ENCODE measurements around the gene TGFBI. TPM values are rescaled to one million over a fixed set of nuclear protein-coding genes. Genes with fewer than 3 reads are reported as not detected.

Gene TGFBI
- total RNA-seq, 2 experiments from 2014 or later, result not detected

DNA sequence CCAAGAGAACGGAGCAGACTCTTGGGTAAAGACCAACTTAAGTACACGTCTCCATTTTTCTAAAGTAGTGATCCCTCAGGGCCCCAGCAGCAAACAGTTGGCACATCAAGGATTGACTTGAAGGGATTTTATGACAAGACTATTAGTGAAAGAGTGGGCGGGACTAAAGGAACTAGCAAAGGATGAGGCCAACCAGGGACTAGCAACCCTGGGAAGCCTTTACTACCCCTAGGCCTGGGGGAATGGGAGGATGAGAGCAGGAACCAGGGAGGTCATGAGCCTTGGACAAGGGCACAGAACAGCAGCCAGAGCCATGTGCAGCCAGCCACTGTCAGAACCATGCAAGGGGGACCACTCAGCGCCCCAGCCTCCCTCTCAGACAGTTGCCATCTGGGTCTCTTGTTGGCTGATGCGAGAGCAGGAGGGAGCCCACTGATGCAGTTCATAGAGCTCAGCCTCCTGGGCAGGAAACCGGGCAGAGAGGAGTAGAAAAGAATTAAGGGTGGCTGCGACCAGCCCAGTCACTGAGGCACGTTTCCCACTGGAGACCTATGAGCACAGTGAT is 28.1 kb downstream of the TGFBI start:
- Mint-ChIP-seq H3K36me3 (ENCODE audit: low read depth) (no peaks in the 10 kb centered on the region), H3K27me3 (ENCODE audit: low read depth) (no peaks in the 10 kb centered on the region), H3K9me3 (no peaks in the 10 kb centered on the region), H3K27ac (no peak overlapping the region), H3K4me1 (ENCODE audit: low read depth) (no peaks in the 10 kb centered on the region), H3K4me3 (no peak overlapping the region)
- CTCF ChIA-PET, result no interaction called here
- intact Hi-C loops (cut with micrococcal nuclease), result no loop called here
- no peak for DNase-seq

DNA sequence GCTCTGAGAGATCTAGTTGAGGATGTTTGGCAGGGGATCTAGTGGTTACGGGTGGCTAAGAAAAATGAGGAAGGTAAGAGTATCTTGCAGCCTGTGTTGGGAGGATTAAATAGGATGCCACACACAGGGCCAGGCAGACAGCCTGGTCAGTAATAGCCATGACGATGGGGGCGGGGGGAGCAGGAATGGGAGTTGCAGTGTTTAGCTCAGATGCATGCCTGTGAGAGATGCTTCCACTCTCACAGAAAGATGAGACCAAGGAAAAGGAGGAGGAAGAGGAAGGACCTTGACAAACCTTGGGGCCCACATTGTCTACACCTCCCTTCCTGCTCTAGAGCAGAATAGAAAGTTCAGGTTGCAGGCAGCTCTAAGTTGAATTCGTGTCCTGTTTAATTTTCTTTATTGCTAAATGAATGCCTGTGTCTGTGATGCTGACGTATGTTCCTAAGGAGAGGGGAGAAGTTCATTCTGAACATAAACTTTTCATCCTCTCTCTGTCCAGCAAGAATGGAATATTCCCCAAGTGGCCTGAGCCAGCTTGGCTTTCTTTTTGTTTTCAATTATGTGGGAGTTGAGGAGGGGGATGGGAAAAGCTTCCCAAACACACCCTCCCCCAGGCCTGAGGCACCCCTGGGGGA is 28.7 kb downstream of the TGFBI start:
- H3K36me3 Mint-ChIP-seq (ENCODE audit: low read depth), result no peaks in the 10 kb centered on the region
- H3K27me3 Mint-ChIP-seq (ENCODE audit: low read depth), result no peaks in the 10 kb centered on the region
- intact Hi-C loops (cut with micrococcal nuclease), result no loop called here
- no peak overlapping the region for H3K4me3 Mint-ChIP-seq
- H3K27ac Mint-ChIP-seq, result no peak overlapping the region
- CTCF ChIA-PET, result no interaction called here
- H3K9me3 Mint-ChIP-seq, result no peaks in the 10 kb centered on the region
- no peak for DNase-seq
- no peaks in the 10 kb centered on the region for H3K4me1 Mint-ChIP-seq (ENCODE audit: low read depth)

DNA sequence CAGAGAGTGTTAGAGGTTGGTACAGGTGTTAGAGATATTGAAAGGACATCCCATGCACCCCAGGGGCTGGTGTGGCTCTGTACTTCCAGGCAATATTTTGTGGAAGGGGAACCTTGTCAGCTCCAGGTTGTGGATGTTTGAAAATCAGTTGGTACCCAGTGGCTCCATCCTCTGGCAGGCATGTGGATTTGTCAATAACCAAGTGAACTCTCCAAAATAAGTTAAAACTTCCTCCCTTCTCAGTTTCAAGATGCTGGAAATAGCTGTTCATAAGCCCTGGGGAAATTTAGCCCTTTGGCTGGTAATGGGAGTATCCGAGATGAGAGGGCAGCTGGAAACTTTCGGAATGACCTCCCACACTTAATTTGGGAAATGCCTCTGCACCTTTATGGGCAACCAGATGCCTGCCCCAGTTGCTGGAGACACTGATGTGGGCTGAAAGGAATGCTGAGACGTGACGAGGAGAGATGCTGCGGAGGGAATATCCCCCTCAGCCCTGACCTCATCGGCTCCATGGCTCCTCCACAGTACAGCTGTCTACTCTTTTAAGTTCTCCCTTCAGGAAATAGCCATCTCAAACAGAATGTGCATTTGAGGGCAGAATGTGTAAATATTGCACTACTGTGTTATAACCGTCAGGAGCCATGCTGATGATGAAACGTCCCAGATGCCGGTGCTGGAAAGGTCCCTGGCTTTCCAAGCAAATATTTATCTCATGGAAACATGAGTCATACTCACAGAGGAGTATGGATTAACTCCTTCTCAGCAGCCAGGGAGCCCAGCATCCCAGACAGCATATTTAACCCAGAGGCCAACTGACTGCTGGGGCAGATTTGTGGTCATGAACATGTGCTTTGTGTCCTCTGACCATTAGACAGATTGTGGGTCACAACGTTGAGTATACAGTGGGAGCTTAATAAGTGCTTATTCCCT is 29.5 kb downstream of the TGFBI start:
- intact Hi-C loops (cut with micrococcal nuclease), result no loop called here
- Mint-ChIP-seq H3K9me3 (no peaks in the 10 kb centered on the region), H3K36me3 (ENCODE audit: low read depth) (no peaks in the 10 kb centered on the region), H3K27ac (no peak overlapping the region), H3K4me3 (no peak overlapping the region), H3K27me3 (ENCODE audit: low read depth) (no peaks in the 10 kb centered on the region), H3K4me1 (ENCODE audit: low read depth) (no peaks in the 10 kb centered on the region)
- CTCF ChIA-PET, result no interaction called here
- DNase-seq, result no peak

DNA sequence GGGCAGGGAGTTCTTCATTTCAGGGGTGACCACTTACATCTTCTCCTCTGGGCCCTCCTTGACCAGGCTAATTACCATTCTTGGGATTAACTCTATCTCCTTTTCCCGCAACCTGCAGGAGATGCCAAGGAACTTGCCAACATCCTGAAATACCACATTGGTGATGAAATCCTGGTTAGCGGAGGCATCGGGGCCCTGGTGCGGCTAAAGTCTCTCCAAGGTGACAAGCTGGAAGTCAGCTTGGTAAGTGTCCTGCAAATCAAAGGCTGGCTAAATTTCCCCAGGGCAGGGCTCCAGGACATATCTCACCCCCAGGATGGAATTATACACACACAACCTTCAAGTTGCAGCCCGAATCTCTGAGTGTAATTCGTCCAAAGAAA is 30.2 kb downstream of the TGFBI start:
- H3K27ac Mint-ChIP-seq, result no peak overlapping the region
- no peaks in the 10 kb centered on the region for H3K27me3 Mint-ChIP-seq (ENCODE audit: low read depth)
- DNase-seq, result no peak
- H3K4me3 Mint-ChIP-seq, result no peak overlapping the region
- intact Hi-C loops (cut with micrococcal nuclease), result no loop called here
- no peaks in the 10 kb centered on the region for H3K4me1 Mint-ChIP-seq (ENCODE audit: low read depth)
- H3K36me3 Mint-ChIP-seq (ENCODE audit: low read depth), result no peaks in the 10 kb centered on the region
- H3K9me3 Mint-ChIP-seq, result no peaks in the 10 kb centered on the region
- CTCF ChIA-PET, result no interaction called here

DNA sequence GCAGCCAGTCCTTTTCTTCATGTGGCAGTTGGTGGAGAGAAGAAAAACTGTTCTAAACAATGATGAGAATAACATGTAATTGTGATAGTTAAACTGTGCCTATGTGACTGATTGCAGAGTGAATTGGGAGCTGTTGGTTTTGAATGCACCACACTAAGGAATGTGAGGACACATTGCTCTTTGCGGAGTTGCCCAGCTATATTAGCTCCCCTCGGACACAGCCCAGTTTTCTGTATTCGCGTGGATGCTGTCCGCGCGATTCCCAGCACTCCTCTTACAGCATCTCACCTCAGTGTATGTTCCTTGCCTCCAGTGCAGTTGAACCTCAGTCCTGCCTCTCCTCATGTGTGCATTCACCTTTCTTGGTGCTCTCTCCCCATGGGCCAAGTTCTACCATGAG is 32.2 kb downstream of the TGFBI start:
- DNase-seq, result no peak
- H3K27ac Mint-ChIP-seq, result no peak overlapping the region
- intact Hi-C loops (cut with micrococcal nuclease), result no loop called here
- no peaks in the 10 kb centered on the region for H3K36me3 Mint-ChIP-seq (ENCODE audit: low read depth)
- no peaks in the 10 kb centered on the region for H3K27me3 Mint-ChIP-seq (ENCODE audit: low read depth)
- H3K9me3 Mint-ChIP-seq, result no peaks in the 10 kb centered on the region
- H3K4me1 Mint-ChIP-seq (ENCODE audit: low read depth), result no peaks in the 10 kb centered on the region
- CTCF ChIA-PET, result no interaction called here
- no peak overlapping the region for H3K4me3 Mint-ChIP-seq

DNA sequence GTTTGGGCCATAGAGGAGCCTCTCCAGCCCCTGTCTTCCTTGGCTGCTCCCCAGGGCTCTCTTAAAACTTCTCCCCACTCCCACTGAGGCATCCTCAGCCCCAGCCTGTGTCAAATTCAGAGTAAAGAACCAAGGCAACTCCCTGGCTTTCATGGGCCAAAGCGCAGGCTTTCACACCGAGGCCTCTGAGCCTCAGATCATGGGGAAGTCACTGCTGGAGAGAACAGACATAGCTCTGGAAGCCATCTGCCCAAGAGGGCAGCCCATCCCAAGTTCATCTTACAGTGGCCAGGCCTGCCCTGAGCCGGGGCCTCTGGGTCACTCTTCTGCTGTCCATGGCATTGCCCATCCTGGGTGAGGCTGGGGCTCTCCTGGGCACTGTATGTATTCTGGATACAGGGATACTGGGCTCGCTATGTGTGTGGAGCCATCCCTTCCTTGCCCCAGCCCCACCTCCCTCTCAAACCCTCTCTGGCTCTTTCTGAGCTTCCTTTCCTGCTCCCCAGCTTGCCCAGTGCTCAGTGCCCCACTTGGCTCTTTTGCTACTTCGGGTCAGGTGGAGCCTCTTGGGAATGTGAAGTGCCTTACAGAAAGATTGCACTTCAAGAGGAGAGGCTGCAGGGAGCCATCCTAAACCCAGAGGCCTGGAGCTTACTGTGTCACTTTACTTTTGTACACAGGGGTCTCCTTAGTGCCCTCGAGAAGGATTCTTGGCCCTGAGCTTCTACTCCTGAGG is 33.0 kb downstream of the TGFBI start:
- H3K27me3 Mint-ChIP-seq (ENCODE audit: low read depth), result no peaks in the 10 kb centered on the region
- H3K4me1 Mint-ChIP-seq (ENCODE audit: low read depth), result no peaks in the 10 kb centered on the region
- no peaks in the 10 kb centered on the region for H3K36me3 Mint-ChIP-seq (ENCODE audit: low read depth)
- CTCF ChIA-PET, result no interaction called here
- intact Hi-C loops (cut with micrococcal nuclease), result loop anchor here (1.0 kb wide), 2 partner anchors 116 to 174 kb away; no protein-coding TSS in a partner anchor
- no peaks in the 10 kb centered on the region for H3K9me3 Mint-ChIP-seq
- no peak overlapping the region for H3K4me3 Mint-ChIP-seq
- no peak for DNase-seq
- no peak overlapping the region for H3K27ac Mint-ChIP-seq

DNA sequence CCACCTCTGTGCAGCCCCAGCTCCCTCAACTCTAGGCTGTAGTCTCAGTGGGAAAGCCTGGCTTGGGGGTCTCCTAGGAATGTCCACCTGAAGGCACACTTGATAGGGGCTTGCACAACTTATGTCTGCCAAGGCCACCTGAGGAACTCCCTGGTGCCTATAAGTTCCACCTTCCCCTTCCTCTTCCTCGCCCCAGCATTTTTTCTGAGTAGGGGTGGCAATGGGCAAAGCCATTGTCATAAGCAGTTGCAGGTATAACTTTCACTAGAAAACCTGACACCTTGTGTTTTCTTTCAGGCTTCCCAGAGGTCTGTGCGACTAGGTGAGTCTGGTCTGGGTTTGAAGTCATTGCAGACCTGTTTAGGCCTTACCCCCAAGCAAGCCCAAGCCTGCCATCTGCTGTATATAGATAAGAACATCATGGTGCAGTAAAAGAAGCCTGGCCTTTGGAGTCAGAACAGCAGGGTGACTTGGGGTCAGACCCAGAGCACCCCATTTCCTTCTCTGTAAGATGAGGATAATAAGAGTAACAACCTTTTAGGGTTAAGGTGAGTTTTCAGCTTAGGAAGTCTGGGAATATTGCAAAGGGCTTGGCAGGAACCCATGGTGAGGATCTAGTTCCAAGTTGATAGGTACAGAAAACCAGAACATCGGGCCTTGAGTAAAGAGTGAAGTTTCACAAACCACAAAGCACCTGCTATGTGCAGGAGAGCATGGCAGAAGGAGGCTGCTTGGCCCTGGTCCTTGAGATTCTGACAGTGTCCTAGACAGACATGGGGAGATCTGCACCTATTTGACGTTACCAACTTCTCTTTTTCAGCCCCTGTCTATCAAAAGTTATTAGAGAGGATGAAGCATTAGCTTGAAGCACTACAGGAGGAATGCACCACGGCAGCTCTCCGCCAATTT is 33.8 kb downstream of the TGFBI start:
- CTCF ChIA-PET, result no interaction called here
- no peaks in the 10 kb centered on the region for H3K9me3 Mint-ChIP-seq
- DNase-seq, result peak; percentile 17
- H3K36me3 Mint-ChIP-seq (ENCODE audit: low read depth), result no peaks in the 10 kb centered on the region
- H3K4me3 Mint-ChIP-seq, result no peak overlapping the region
- no peaks in the 10 kb centered on the region for H3K4me1 Mint-ChIP-seq (ENCODE audit: low read depth)
- intact Hi-C loops (cut with micrococcal nuclease), result loop anchor here (1.0 kb wide), 2 partner anchors 117 to 175 kb away; no protein-coding TSS in a partner anchor
- no peak overlapping the region for H3K27ac Mint-ChIP-seq
- H3K27me3 Mint-ChIP-seq (ENCODE audit: low read depth), result no peaks in the 10 kb centered on the region

DNA sequence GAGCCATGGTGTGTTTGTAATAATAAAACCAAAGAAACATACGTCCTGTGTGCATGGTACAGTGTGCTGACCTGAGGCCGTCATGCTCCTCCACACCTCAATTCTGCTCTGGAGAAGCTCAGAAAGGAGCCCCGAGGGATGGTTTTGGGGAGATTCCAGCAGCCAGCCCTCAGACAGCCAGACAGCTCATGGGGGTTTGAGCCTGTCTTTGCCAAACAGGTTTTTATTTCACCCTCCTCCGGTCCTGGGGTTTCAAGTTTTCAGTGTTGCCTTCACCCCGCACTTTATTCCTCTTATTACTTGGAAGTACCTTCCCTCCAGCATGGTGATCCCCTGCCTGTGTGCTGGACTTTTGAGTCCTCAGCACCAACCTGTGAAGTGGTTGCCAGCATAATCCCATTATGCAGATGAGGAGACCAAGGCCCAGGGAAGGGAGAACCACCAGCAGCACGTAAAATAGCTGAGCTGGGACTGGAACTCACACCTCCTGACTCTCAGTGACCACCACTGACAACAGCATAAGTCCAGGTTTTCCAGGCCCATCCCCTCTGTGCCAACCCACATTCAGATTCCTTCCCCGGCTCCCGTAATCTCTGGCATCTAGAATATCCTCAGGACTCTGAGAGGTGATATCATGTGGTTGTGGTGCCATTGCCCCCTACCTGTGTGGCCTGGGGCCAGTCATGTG is 35.1 kb downstream of the TGFBI start:
- intact Hi-C loops (cut with micrococcal nuclease), result no loop called here
- Mint-ChIP-seq H3K4me3 (no peak overlapping the region), H3K9me3 (no peaks in the 10 kb centered on the region), H3K36me3 (ENCODE audit: low read depth) (no peaks in the 10 kb centered on the region), H3K4me1 (ENCODE audit: low read depth) (no peaks in the 10 kb centered on the region), H3K27me3 (ENCODE audit: low read depth) (no peaks in the 10 kb centered on the region), H3K27ac (no peak overlapping the region)
- no peak for DNase-seq
- CTCF ChIA-PET, result no interaction called here

DNA sequence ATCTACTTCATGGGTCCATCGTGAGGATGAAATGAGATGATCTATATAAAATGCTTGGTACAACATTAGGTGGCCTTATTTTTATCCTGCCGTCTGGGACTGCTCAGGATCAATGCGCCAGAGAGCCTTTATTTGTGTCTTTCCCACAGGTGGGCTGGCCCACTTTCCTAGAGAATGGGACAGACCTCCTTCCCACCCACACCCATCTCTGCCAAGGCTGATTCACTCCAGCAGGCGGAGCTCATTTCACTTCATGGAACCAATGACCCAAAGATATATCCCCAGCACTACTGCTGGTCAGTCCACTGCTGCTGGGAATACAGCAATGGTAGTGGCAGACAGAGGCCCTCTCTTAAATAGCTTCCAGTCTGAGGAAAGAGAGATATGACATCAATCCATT is 35.7 kb downstream of the TGFBI start:
- no peak for DNase-seq
- no peaks in the 10 kb centered on the region for H3K27me3 Mint-ChIP-seq (ENCODE audit: low read depth)
- H3K36me3 Mint-ChIP-seq (ENCODE audit: low read depth), result no peaks in the 10 kb centered on the region
- no peak overlapping the region for H3K27ac Mint-ChIP-seq
- H3K4me3 Mint-ChIP-seq, result no peak overlapping the region
- intact Hi-C loops (cut with micrococcal nuclease), result no loop called here
- CTCF ChIA-PET, result no interaction called here
- no peaks in the 10 kb centered on the region for H3K4me1 Mint-ChIP-seq (ENCODE audit: low read depth)
- no peaks in the 10 kb centered on the region for H3K9me3 Mint-ChIP-seq

DNA sequence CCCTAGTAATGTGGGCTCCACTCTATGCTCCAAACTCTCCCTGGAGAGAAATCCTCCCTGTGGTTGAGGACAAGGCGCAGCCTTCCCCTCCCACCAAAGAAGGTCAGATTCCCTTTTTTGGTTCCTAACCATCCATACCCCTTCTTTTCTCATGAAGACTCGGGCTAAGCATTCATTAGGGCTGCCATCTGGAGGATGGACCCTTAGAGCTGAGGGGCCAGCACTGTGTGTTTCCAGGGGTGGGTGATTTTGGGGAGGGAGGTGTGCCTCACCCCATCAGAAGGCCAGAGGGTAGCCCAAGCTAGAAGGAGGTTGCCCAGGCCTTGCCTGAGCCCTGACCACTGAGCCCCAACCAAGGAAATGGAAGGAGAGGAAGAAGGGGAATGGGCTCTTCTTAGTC is 36.8 kb downstream of the TGFBI start:
- H3K4me1 Mint-ChIP-seq (ENCODE audit: low read depth), result no peaks in the 10 kb centered on the region
- H3K4me3 Mint-ChIP-seq, result no peak overlapping the region
- no peaks in the 10 kb centered on the region for H3K36me3 Mint-ChIP-seq (ENCODE audit: low read depth)
- intact Hi-C loops (cut with micrococcal nuclease), result no loop called here
- H3K27ac Mint-ChIP-seq, result no peak overlapping the region
- no peaks in the 10 kb centered on the region for H3K9me3 Mint-ChIP-seq
- no peak for DNase-seq
- H3K27me3 Mint-ChIP-seq (ENCODE audit: low read depth), result no peaks in the 10 kb centered on the region
- CTCF ChIA-PET, result no interaction called here

DNA sequence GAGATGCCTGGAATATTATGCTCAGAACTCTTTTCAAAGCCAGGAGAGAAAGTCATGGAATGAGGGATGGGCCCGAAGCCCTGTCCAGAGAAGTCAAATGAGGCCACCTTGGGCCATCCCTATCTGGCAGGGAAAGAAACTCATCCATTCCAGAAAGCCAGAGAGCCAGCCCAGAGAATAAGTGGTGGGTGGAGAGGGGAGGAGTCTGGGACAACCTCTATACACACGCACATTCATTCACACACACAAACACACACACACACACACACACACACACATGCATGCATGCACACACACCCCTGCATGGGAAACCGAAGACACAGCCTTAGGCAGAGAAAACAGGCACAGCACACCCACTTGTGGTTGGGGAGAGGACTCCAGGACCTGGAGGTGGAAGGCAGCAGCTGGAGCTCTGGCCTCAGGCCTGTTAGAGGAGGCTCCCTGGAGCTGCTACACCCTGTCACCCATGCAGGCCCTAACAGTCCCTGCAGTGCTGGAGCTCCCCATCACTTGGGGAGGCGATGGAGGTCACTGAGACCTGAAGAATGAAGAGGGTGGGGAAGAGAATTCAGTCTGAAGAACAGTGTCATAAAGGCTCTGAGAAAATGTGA is 38.0 kb downstream of the TGFBI start:
- no peaks in the 10 kb centered on the region for H3K9me3 Mint-ChIP-seq
- no peaks in the 10 kb centered on the region for H3K4me1 Mint-ChIP-seq (ENCODE audit: low read depth)
- intact Hi-C loops (cut with micrococcal nuclease), result no loop called here
- H3K4me3 Mint-ChIP-seq, result no peak overlapping the region
- H3K36me3 Mint-ChIP-seq (ENCODE audit: low read depth), result no peaks in the 10 kb centered on the region
- CTCF ChIA-PET, result no interaction called here
- no peak for DNase-seq
- H3K27ac Mint-ChIP-seq, result no peak overlapping the region
- H3K27me3 Mint-ChIP-seq (ENCODE audit: low read depth), result no peaks in the 10 kb centered on the region

All from activated naive CD4-positive, alpha-beta T cell treated with anti-CD3 and anti-CD28 coated beads for 36 hours (primary cell).